Trophoblast cell (in vitro differentiated cells and primary cell): ENCODE measurements around the gene MEGF10.

Source experiments
- DNase-seq, 2 donors: peaks; one replicate each; pipeline ENCODE4 v3.0.0-alpha.2; 2016
- H2AFZ ChIP-seq: 2 replicates; pipeline ENCODE4 v1.6.1; 2013; ENCODE audit warnings: low read length, moderate library complexity, mild to moderate bottlenecking; ENCODE audit not compliant: insufficient read depth, poor library complexity
- H2AK5ac ChIP-seq: 2 replicates; pipeline ENCODE4 v1.6.1; 2013; ENCODE audit warnings: mild to moderate bottlenecking, low read length
- H2BK120ac ChIP-seq: 2 replicates; pipeline ENCODE4 v1.6.1; 2013; ENCODE audit warnings: low read length, mild to moderate bottlenecking, moderate library complexity; ENCODE audit not compliant: insufficient read depth, poor library complexity
- H2BK12ac ChIP-seq: 2 replicates; pipeline ENCODE4 v1.6.1; 2013; ENCODE audit warnings: mild to moderate bottlenecking, low read length, moderate library complexity
- H2BK5ac ChIP-seq: 2 replicates; pipeline ENCODE4 v1.6.1; 2013; ENCODE audit warnings: low read length, low read depth, moderate library complexity, mild to moderate bottlenecking; ENCODE audit not compliant: poor library complexity
- H3K14ac ChIP-seq: 2 replicates; pipeline ENCODE4 v1.6.1; 2013; ENCODE audit warnings: mild to moderate bottlenecking, low read length
- H3K18ac ChIP-seq: 2 replicates; pipeline ENCODE4 v1.6.1; 2013; ENCODE audit warnings: mild to moderate bottlenecking, low read length
- H3K23ac ChIP-seq: 2 replicates; pipeline ENCODE4 v1.6.1; 2013; ENCODE audit warnings: low read length
- H3K27ac ChIP-seq: 2 replicates; pipeline ENCODE4 v1.5.1; 2013; ENCODE audit warnings: low read depth, mild to moderate bottlenecking, inconsistent platforms, low read length, moderate library complexity
- H3K27me3 ChIP-seq: 2 replicates; pipeline ENCODE4 v1.6.1; 2013; ENCODE audit warnings: inconsistent platforms, mild to moderate bottlenecking, low read length, moderate library complexity; ENCODE audit not compliant: insufficient read depth
- H3K36me3 ChIP-seq, 2 experiments: 1 replicate in 1 of 2; 2 replicates in 1 of 2; pipeline ENCODE4 v1.6.1; 2013; ENCODE audit warnings: low read length in 2 of 2, mild to moderate bottlenecking in 2 of 2, moderate library complexity in 1 of 2; ENCODE audit not compliant: insufficient read depth in 2 of 2, control insufficient read depth in 1 of 2
- H3K4ac ChIP-seq: 2 replicates; pipeline ENCODE4 v1.6.1; 2013; ENCODE audit warnings: low read depth, mild to moderate bottlenecking, low read length, moderate library complexity
- H3K4me1 ChIP-seq, 2 experiments: 1 replicate in 1 of 2; 2 replicates in 1 of 2; pipeline ENCODE4 v1.6.1; 2013; ENCODE audit warnings: low read length in 2 of 2, mild to moderate bottlenecking in 2 of 2, moderate library complexity in 1 of 2; ENCODE audit not compliant: insufficient read depth in 2 of 2, control insufficient read depth in 1 of 2
- H3K4me2 ChIP-seq: 2 replicates; pipeline ENCODE4 v1.6.1; 2013; ENCODE audit warnings: inconsistent platforms, mild to moderate bottlenecking, low read length, moderate library complexity
- H3K4me3 ChIP-seq: 2 replicates; pipeline ENCODE4 v1.5.1; 2013; ENCODE audit warnings: mild to moderate bottlenecking, low read depth, low read length, inconsistent platforms
- H3K79me1 ChIP-seq: one replicate; pipeline ENCODE4 v1.6.1; 2013; ENCODE audit warnings: low read length
- H3K79me2 ChIP-seq: 2 replicates; pipeline ENCODE4 v1.6.1; 2013; ENCODE audit warnings: low read length, mild to moderate bottlenecking; ENCODE audit not compliant: control insufficient read depth, insufficient read depth, poor library complexity
- H3K9ac ChIP-seq: 2 replicates; pipeline ENCODE4 v1.6.1; 2013; ENCODE audit warnings: mild to moderate bottlenecking, low read length
- H3K9me3 ChIP-seq: 2 replicates; pipeline ENCODE4 v1.6.1; 2013; ENCODE audit warnings: low read depth, mild to moderate bottlenecking, control low read depth, inconsistent platforms, low read length; ENCODE audit not compliant: insufficient read depth
- H4K12ac ChIP-seq: 2 replicates; pipeline ENCODE4 v1.6.1; 2013; ENCODE audit warnings: low read depth, mild to moderate bottlenecking, low read length, moderate library complexity
- H4K8ac ChIP-seq: 2 replicates; pipeline ENCODE4 v1.6.1; 2013; ENCODE audit warnings: low read depth, mild to moderate bottlenecking, low read length, moderate library complexity
- H4K91ac ChIP-seq: one replicate; pipeline ENCODE4 v1.6.1; 2013; ENCODE audit warnings: low read depth, mild to moderate bottlenecking, low read length, moderate library complexity
- WGBS: extraction: QIAGEN DNeasy Blood & Tissue Kit; methylation state at CpG from one replicate; pipeline ENCODE4 v1.1.7; 2013; ENCODE audit warnings: missing lambda C conversion rate; ENCODE audit not compliant: insufficient read length, insufficient coverage; ENCODE audit errors: extremely low coverage; 5-methylcytosine and 5-hydroxymethylcytosine counted together

Gene MEGF10

GRCh38 chr5:127418974-127419682 is 128.5 kb downstream of the MEGF10 start:
- H3K9me3 ChIP-seq, result no peaks in the 10 kb centered on the region
- no peaks in the 10 kb centered on the region for H3K27me3 ChIP-seq
- H2AK5ac ChIP-seq, result no peak overlapping the region
- no peak overlapping the region for H3K23ac ChIP-seq
- no peaks in the 10 kb centered on the region for H3K79me1 ChIP-seq
- H4K12ac ChIP-seq, result no peak overlapping the region
- H2BK12ac ChIP-seq, result no peak overlapping the region
- no peak overlapping the region for H4K91ac ChIP-seq
- H3K4ac ChIP-seq, result no peak overlapping the region
- WGBS, result no CpG with 5 or more reads among the region's 7 CpGs
- no peak overlapping the region for H3K4me3 ChIP-seq
- H3K79me2 ChIP-seq, result no peaks in the 10 kb centered on the region
- H3K18ac ChIP-seq, result no peak overlapping the region
- no peak overlapping the region for H3K14ac ChIP-seq
- no peaks in the 10 kb centered on the region for H3K36me3 ChIP-seq
- no peak overlapping the region for H2BK120ac ChIP-seq
- no peak overlapping the region for H2AFZ ChIP-seq
- no peak overlapping the region for H3K9ac ChIP-seq
- no peak overlapping the region for H3K4me2 ChIP-seq
- H4K8ac ChIP-seq, result no peak overlapping the region
- no peak for DNase-seq
- no peaks in the 10 kb centered on the region for H3K4me1 ChIP-seq
- H3K27ac ChIP-seq, result no peak overlapping the region
- H2BK5ac ChIP-seq, result no peak overlapping the region

GRCh38 chr5:127419683-127420257 is 129.2 kb downstream of the MEGF10 start:
- Histone ChIP-seq H2BK5ac (no peak overlapping the region), H3K4me3 (no peak overlapping the region), H3K4me2 (no peak overlapping the region), H3K36me3 (no peaks in the 10 kb centered on the region), H2BK12ac (no peak overlapping the region), H4K8ac (no peak overlapping the region), H3K4me1 (no peaks in the 10 kb centered on the region), H3K4ac (no peak overlapping the region), H3K18ac (no peak overlapping the region), H3K14ac (no peak overlapping the region), H3K27ac (no peak overlapping the region), H2AFZ (no peak overlapping the region), H4K91ac (no peak overlapping the region), H3K79me2 (no peaks in the 10 kb centered on the region), H2BK120ac (no peak overlapping the region), H3K27me3 (no peaks in the 10 kb centered on the region), H3K9me3 (no peaks in the 10 kb centered on the region), H3K79me1 (no peaks in the 10 kb centered on the region), H3K9ac (no peak overlapping the region), H4K12ac (no peak overlapping the region), H3K23ac (no peak overlapping the region), H2AK5ac (no peak overlapping the region)
- no peak for DNase-seq
- no CpG with 5 or more reads among the region's 18 CpGs for WGBS

- Histone ChIP-seq H2BK12ac (no peak overlapping the region), H3K36me3 (no peaks in the 10 kb centered on the region), H2BK5ac (no peak overlapping the region), H3K4me2 (no peak overlapping the region), H3K4me3 (no peak overlapping the region), H3K9ac (no peak overlapping the region), H2AFZ (no peak overlapping the region), H4K12ac (no peak overlapping the region), H3K4ac (no peak overlapping the region), H4K8ac (no peak overlapping the region), H3K14ac (no peak overlapping the region), H3K27me3 (no peaks in the 10 kb centered on the region), H4K91ac (no peak overlapping the region), H3K18ac (no peak overlapping the region), H3K9me3 (no peaks in the 10 kb centered on the region), H3K79me1 (no peaks in the 10 kb centered on the region), H3K79me2 (no peaks in the 10 kb centered on the region), H2BK120ac (no peak overlapping the region), H3K27ac (no peak overlapping the region), H2AK5ac (no peak overlapping the region), H3K23ac (no peak overlapping the region), H3K4me1 (peaks cover 0 to 5% of the 10 kb centered on the region in 2 experiments)
- DNase-seq, result no peak
- no CpG with 5 or more reads among the region's 3 CpGs for WGBS
These were observed 130.2 kb downstream of the MEGF10 start for GRCh38 chr5:127420758-127421157.

GRCh38 chr5:127421471-127421870 is 130.9 kb downstream of the MEGF10 start:
- no peaks in the 10 kb centered on the region for H3K79me2 ChIP-seq
- no peaks in the 10 kb centered on the region for H3K9me3 ChIP-seq
- no peaks in the 10 kb centered on the region for H3K79me1 ChIP-seq
- no peak overlapping the region for H2AFZ ChIP-seq
- no peaks in the 10 kb centered on the region for H3K36me3 ChIP-seq
- H4K12ac ChIP-seq, result no peak overlapping the region
- no peak overlapping the region for H3K14ac ChIP-seq
- no peak overlapping the region for H3K23ac ChIP-seq
- H3K4me1 ChIP-seq, result peaks cover 0 to 7% of the 10 kb centered on the region in 2 experiments
- no peak overlapping the region for H2BK12ac ChIP-seq
- no CpG with 5 or more reads among the region's 2 CpGs for WGBS
- H3K9ac ChIP-seq, result no peak overlapping the region
- H2BK120ac ChIP-seq, result no peak overlapping the region
- H2BK5ac ChIP-seq, result no peak overlapping the region
- DNase-seq, result no peak
- no peak overlapping the region for H4K91ac ChIP-seq
- H3K27ac ChIP-seq, result no peak overlapping the region
- H3K18ac ChIP-seq, result no peak overlapping the region
- no peak overlapping the region for H2AK5ac ChIP-seq
- H3K4ac ChIP-seq, result no peak overlapping the region
- H3K4me3 ChIP-seq, result no peak overlapping the region
- no peaks in the 10 kb centered on the region for H3K27me3 ChIP-seq
- no peak overlapping the region for H3K4me2 ChIP-seq
- no peak overlapping the region for H4K8ac ChIP-seq
